Activated naive CD4-positive, alpha-beta T cell treated with anti-CD3 and anti-CD28 coated beads, Interleukin-2, amount 10 ng/mL, durations not matched to agents 5 hours and 36 hours (primary cell): ENCODE results near the gene IFNG. TPM values are rescaled to one million over a fixed set of nuclear protein-coding genes. Genes with fewer than 3 reads are reported as not detected.

Experiments used
- total RNA-seq, 2 experiments: library from RNA; stranded (reverse); gene quantifications; one replicate each; pipeline ENCODE4 v1.2.3, GENCODE V29; 2021

IFNG gene
- 1 to 10 TPM; 2.4 to 3.1 TPM for total RNA-seq

DNA sequence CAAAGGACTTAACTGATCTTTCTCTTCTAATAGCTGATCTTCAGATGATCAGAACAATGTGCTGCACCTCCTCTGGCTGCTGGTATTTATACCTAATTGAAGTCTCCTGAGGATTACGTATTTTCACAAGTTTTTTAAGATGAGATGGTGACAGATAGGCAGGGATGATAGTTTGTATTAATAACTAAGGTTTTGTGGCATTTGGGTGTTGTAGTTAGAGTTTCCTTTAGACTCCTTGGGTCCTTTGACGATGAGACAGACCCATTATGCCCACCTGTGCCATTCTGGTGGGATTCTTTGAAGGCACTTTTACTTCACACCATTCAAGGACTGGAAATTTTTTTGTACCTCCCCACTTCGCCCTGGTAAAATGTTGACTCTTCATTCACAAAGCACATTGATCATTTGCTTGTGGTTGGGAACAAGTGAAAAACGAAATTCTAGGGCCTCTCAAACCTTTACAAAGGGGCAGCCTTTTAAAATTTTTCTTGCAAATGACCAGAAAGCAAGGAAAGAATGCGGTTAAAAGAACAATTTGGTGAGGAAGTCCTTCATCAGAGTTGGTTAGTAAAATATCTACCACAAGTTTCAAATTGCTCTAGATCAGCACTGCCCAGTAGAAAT lies at the start of gene IFNG:
IFNG (minus strand) TSS at position 60 of the 624 bp plus-strand sequence. CDS start 125 bp downstream, outside the sequence.

Other genes with a start within 250 kb of the IFNG start
- gene IFNG-AS1, start 170.3 kb downstream of the IFNG start, total RNA-seq: under 1 TPM; 0.65 to 0.71 TPM
- gene IL26, start 66.1 kb upstream of the IFNG start, total RNA-seq: not detected
- not detected for gene IL22, start 93.9 kb upstream of the IFNG start, total RNA-seq
- 10 to 100 TPM; 22.4 to 23.1 TPM for gene MDM1, start 172.6 kb upstream of the IFNG start, total RNA-seq